HCT116 (cell line): ENCODE data around the gene CST11. TPM values are rescaled to one million over a fixed set of nuclear protein-coding genes. Genes with fewer than 3 reads are reported as not detected.

ENCODE experiments used
- ATAC-seq: fragments of 200-7000 bp; cut with Tn5 transposase; 2 replicates; pipeline ENCODE4 v1.9.1; 2020; ENCODE audit warnings: mild to moderate bottlenecking, moderate library complexity
- BruUV-seq: library from RNA; stranded (reverse); fragments of 400-500 nt; replicated peaks from 2 replicates; lab custom pipeline; 2021; lab: Mats Ljungman, UMichigan
- CTCF ChIA-PET: fragments of 300-600 bp; sonication (Branson Sonifier 250); formaldehyde crosslinking; loops from one replicate; lab custom pipeline; 2021; ENCODE audit warnings: antibody characterized with exemption; lab: Charles Lee
- POLR2A ChIA-PET: fragments of 300-600, 350-600 bp; sonication (Branson Sonifier 250); formaldehyde crosslinking; loops from one replicate; lab custom pipeline; 2021; ENCODE audit warnings: antibody characterized with exemption; lab: Charles Lee
- RAD21 ChIA-PET, 2 experiments: fragments of 300-600 bp; sonication (Branson Sonifier 250); formaldehyde crosslinking; loops; one replicate each; lab custom pipeline; 2023; ENCODE audit warnings: low total read pairs in 2 of 2; ENCODE audit not compliant: uncharacterized antibody in 2 of 2, unreplicated experiment in 2 of 2, low non-redundant PET in 1 of 2; lab: Charles Lee
- DNase-seq: peaks from one replicate; pipeline ENCODE4 v3.0.0-alpha.2; 2010; ENCODE audit warnings: low read depth, low spot score
- H2AFZ ChIP-seq: fragments of 200-600 bp; shearing (Covaris generic), sonication (generic); 2 replicates; pipeline ENCODE4 v1.6.1; 2017; ENCODE audit warnings: low read depth, mixed run types, mixed read lengths, antibody characterized with exemption, low read length; ENCODE audit not compliant: poor library complexity, severe bottlenecking
- H3K27ac ChIP-seq: 2 replicates; pipeline ENCODE4 v1.5.1; 2012; ENCODE audit warnings: low read depth, low read length
- H3K27me3 ChIP-seq: fragments of 200-600 bp; sonication (generic); 2 replicates; pipeline ENCODE4 v1.6.1; 2016; ENCODE audit warnings: mixed run types, low read length, mixed read lengths; ENCODE audit not compliant: insufficient read depth
- H3K36me3 ChIP-seq, 2 experiments: fragments of 200-500 bp in 1 of 2; fragments of 200-600 bp in 1 of 2; sonication (Bioruptor generic) in 1 of 2; sonication (generic) in 1 of 2; 2 replicates each; pipeline versions ENCODE4 v1.5.1 to v1.6.1; 2014 to 2016; ENCODE audit warnings: low read length in 2 of 2, inconsistent platforms in 1 of 2, mixed read lengths in 1 of 2, mixed run types in 1 of 2; ENCODE audit not compliant: insufficient read depth in 2 of 2, control insufficient read depth in 1 of 2
- H3K4me1 ChIP-seq, 2 experiments: fragments of 200-600 bp in 1 of 2; sonication (generic) in 1 of 2; 2 replicates each; pipeline versions ENCODE4 v1.5.1 to v1.6.1; 2012 to 2017; ENCODE audit warnings: low read length in 2 of 2, inconsistent platforms in 1 of 2, mild to moderate bottlenecking in 1 of 2, mixed read lengths in 1 of 2, mixed run types in 1 of 2, moderate library complexity in 1 of 2; ENCODE audit not compliant: insufficient read depth in 2 of 2, control insufficient read depth in 1 of 2
- H3K4me2 ChIP-seq: fragments of 200-600 bp; sonication (generic); 2 replicates; pipeline ENCODE4 v1.6.1; 2017; ENCODE audit warnings: mixed run types, low read length, mixed read lengths
- H3K4me3 ChIP-seq, 2 experiments: fragments of 200-600 bp in 1 of 2; sonication (generic) in 1 of 2; replicated peaks in 1 of 2; 2 replicates each; pipeline ENCODE4 v1.5.1; 2011 to 2016; ENCODE audit warnings: low read length in 2 of 2, control low read depth in 1 of 2, low read depth in 1 of 2, mild to moderate bottlenecking in 1 of 2, mixed read lengths in 1 of 2, mixed run types in 1 of 2
- H3K79me2 ChIP-seq: fragments of 200-600 bp; sonication (generic); 2 replicates; pipeline ENCODE4 v1.6.1; 2017; ENCODE audit warnings: mild to moderate bottlenecking, mixed run types, low read length, moderate library complexity, mixed read lengths; ENCODE audit not compliant: insufficient read depth
- H3K9ac ChIP-seq: fragments of 200-600 bp; sonication (generic); 2 replicates; pipeline ENCODE4 v1.6.1; 2016; ENCODE audit warnings: low read length, mixed read lengths
- H3K9me2 ChIP-seq: fragments of 200-600 bp; sonication (generic), shearing (Covaris generic); 2 replicates; pipeline ENCODE4 v1.6.1; 2017; ENCODE audit warnings: mixed run types, mild to moderate bottlenecking, moderate library complexity; ENCODE audit not compliant: insufficient read depth
- H3K9me3 ChIP-seq, 2 experiments: fragments of 200-500 bp in 1 of 2; fragments of 200-600 bp in 1 of 2; sonication (Bioruptor generic) in 1 of 2; sonication (generic) in 1 of 2; 2 replicates each; pipeline ENCODE4 v1.6.1; 2014 to 2017; ENCODE audit warnings: low read length in 2 of 2, mixed read lengths in 2 of 2, inconsistent platforms in 1 of 2, low read depth in 1 of 2, mild to moderate bottlenecking in 1 of 2, mixed run types in 1 of 2, moderate library complexity in 1 of 2; ENCODE audit not compliant: control insufficient read depth in 1 of 2, insufficient read depth in 1 of 2
- H4K20me1 ChIP-seq: fragments of 200-600 bp; sonication (generic), shearing (Covaris generic); 2 replicates; pipeline ENCODE4 v1.6.1; 2017; ENCODE audit warnings: mixed run types, mild to moderate bottlenecking, moderate library complexity; ENCODE audit not compliant: insufficient read depth
- ATF3 ChIP-seq: IDR thresholded peaks from 2 replicates; pipeline ENCODE4 v1.6.1; 2012
- CBX3 ChIP-seq: IDR thresholded peaks from 2 replicates; pipeline ENCODE4 v1.6.1; 2012; ENCODE audit warnings: low read depth
- CEBPB ChIP-seq: IDR thresholded peaks from 2 replicates; pipeline ENCODE4 v1.6.1; 2012; ENCODE audit warnings: low read depth
- ELF1 ChIP-seq: IDR thresholded peaks from 2 replicates; pipeline ENCODE4 v1.6.1; 2012; ENCODE audit warnings: low read depth, borderline replicate concordance
- EZH2 ChIP-seq: fragments of 200-600 bp; sonication (generic); IDR thresholded peaks from 2 replicates; pipeline ENCODE4 v1.6.1; 2017; ENCODE audit warnings: antibody characterized with exemption, mixed run types
- EZH2phosphoT487 ChIP-seq: fragments of 200-600 bp; IDR thresholded peaks from 2 replicates; pipeline ENCODE4 v1.6.1; 2018; ENCODE audit warnings: antibody characterized with exemption, borderline replicate concordance
- JUND ChIP-seq: IDR thresholded peaks from 2 replicates; pipeline ENCODE4 v1.6.1; 2012
- MAX ChIP-seq: IDR thresholded peaks from 2 replicates; pipeline ENCODE4 v1.6.1; 2012
- POLR2A ChIP-seq: IDR thresholded peaks from 2 replicates; pipeline ENCODE4 v1.7.0; 2011; ENCODE audit warnings: borderline replicate concordance; ENCODE audit not compliant: insufficient read depth, insufficient read length; ENCODE audit errors: extremely low read depth
- REST ChIP-seq: IDR thresholded peaks from 2 replicates; pipeline ENCODE4 v1.6.1; 2012; ENCODE audit warnings: low read depth
- SIN3A ChIP-seq: IDR thresholded peaks from 2 replicates; pipeline ENCODE4 v1.6.1; 2012; ENCODE audit warnings: low read depth
- SP1 ChIP-seq: IDR thresholded peaks from 2 replicates; pipeline ENCODE4 v1.6.1; 2012; ENCODE audit warnings: low read depth
- SRF ChIP-seq: IDR thresholded peaks from 2 replicates; pipeline ENCODE4 v1.6.1; 2012; ENCODE audit warnings: low read depth
- TCF7L2 ChIP-seq: IDR thresholded peaks from 2 replicates; pipeline ENCODE4 v1.7.0; 2011; ENCODE audit warnings: borderline replicate concordance, inconsistent platforms; ENCODE audit not compliant: insufficient read depth, insufficient read length; ENCODE audit errors: extremely low read depth
- ZNF274 ChIP-seq: fragments of 200-500 bp; sonication (Bioruptor generic); IDR thresholded peaks from 2 replicates; pipeline ENCODE4 v1.6.1; 2014; ENCODE audit warnings: mild to moderate bottlenecking, low read depth, low read length, inconsistent platforms
- intact Hi-C: fragments of 100-400 bp; cut with micrococcal nuclease; formaldehyde crosslinking; loops from 2 replicates; pipeline ENCODE4 v1.10.0; 2022
- total RNA-seq: library from RNA; stranded (reverse); gene quantifications from one replicate; pipeline ENCODE4 v1.2.1, GENCODE V29; 2021; ENCODE audit not compliant: unreplicated experiment

The CST11 gene
- total RNA-seq, 1 experiment from 2014 or later, result not detected

GRCh38 chr20:23412026-23412425 lies 40.6 kb downstream of the CST11 start:
- DNase-seq (no peak), ATAC-seq (no peak; the same call in 1 of the 2 replicates)
- Histone ChIP-seq H3K36me3 (no peaks in the 10 kb centered on the region; a peak in 1 of 4 replicates), H3K4me3 (no peak overlapping the region), H3K79me2 (peaks cover 97% of the 10 kb centered on the region), H4K20me1 (peaks cover 5% of the 10 kb centered on the region; the same call in 1 of the 2 replicates), H3K9me2 (no peaks in the 10 kb centered on the region), H3K27ac (no peak overlapping the region), H3K4me1 (no peaks in the 10 kb centered on the region), H3K9ac (no peak overlapping the region), H2AFZ (no peak overlapping the region), H3K27me3 (no peaks in the 10 kb centered on the region), H3K9me3 (no peaks in the 10 kb centered on the region), H3K4me2 (no peak overlapping the region)
- TF ChIP-seq CBX3 (no peak), ZNF274 (no peak), SRF (no peak), MAX (no peak), CEBPB (no peak), EZH2 (no peak), ELF1 (no peak), TCF7L2 (no peak)
- ChIA-PET RAD21 (no interaction called here), POLR2A (no interaction called here), CTCF (no interaction called here)
- BruUV-seq, result no TSS peak
- intact Hi-C loops, result loop anchor here (10.0 kb wide), 1 partner anchor 47 kb away; the partner anchor contains the start of gene GZF1

- DNase-seq (no peak), ATAC-seq (no peak)
- BruUV-seq, result no TSS peak
- peaks cover 99% of the 10 kb centered on the region for H3K79me2 ChIP-seq
- ChIA-PET RAD21 (no interaction called here), CTCF (no interaction called here)
- H3K27ac ChIP-seq, result no peak overlapping the region
- no peak overlapping the region for H2AFZ ChIP-seq
- intact Hi-C loops, result loop anchor here (10.0 kb wide), 1 partner anchor 46 kb away; the partner anchor contains the start of gene GZF1
- no peaks in the 10 kb centered on the region for H3K27me3 ChIP-seq
- H3K4me2 ChIP-seq, result no peak overlapping the region
- TF ChIP-seq ZNF274 (no peak), SRF (no peak), POLR2A (no peak), CEBPB (no peak), SP1 (no peak), ATF3 (no peak), SIN3A (no peak), JUND (no peak), REST (no peak), EZH2phosphoT487 (no peak), EZH2 (no peak), MAX (no peak)
- TF ChIP-seq, all 23 proteins: peak for 0
- POLR2A ChIA-PET, result no interaction called here
- no peaks in the 10 kb centered on the region for H3K9me3 ChIP-seq
- no peak overlapping the region for H3K4me3 ChIP-seq
- H3K9me2 ChIP-seq, result no peaks in the 10 kb centered on the region
- H3K9ac ChIP-seq, result no peak overlapping the region
- no peaks in the 10 kb centered on the region for H3K4me1 ChIP-seq
- no peaks in the 10 kb centered on the region; a peak in 1 of 4 replicates for H3K36me3 ChIP-seq
- H4K20me1 ChIP-seq, result peaks cover 5% of the 10 kb centered on the region; the same call in 1 of the 2 replicates
These were observed 41.6 kb downstream of the CST11 start for GRCh38 chr20:23410916-23411695.
